AG09319 (cell line): ENCODE measurements around the gene ATG4D.
"Not testable (repeated sequence)": the region's sequence is repeated elsewhere in the genome, so short reads cannot be mapped to it uniquely, and the experiment has no call there.

Source experiments
- DNase-seq: peaks from one replicate; pipeline ENCODE4 v3.0.0-alpha.2; 2010; ENCODE audit warnings: low read depth; ENCODE audit errors: extremely low read depth
- CTCF ChIP-seq: IDR thresholded peaks from 2 replicates; pipeline ENCODE4 v1.5.1; 2011; ENCODE audit warnings: low read depth, mild to moderate bottlenecking, inconsistent platforms, low read length, moderate library complexity

The ATG4D gene

GRCh38 chr19:10544753-10545251 lies 1.1 kb downstream of the ATG4D start:
- DNase-seq: no peak
- no peak for TF ChIP-seq CTCF

DNA sequence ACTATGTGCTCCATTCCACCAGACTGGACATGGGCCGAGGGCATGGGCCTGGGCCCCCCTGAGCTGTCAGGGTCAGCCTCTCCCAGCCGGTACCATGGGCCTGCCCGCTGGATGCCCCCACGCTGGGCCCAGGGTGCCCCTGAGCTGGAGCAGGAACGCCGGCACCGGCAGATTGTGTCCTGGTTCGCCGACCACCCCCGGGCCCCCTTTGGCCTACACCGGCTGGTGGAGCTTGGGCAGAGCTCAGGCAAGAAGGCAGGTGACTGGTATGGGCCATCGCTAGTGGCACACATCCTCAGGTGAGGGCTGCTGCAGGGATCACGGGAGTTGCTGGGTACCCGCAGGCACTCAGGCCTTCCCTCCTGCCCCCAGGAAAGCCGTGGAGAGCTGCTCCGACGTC lies 3.1 kb downstream of the ATG4D start:
- TF ChIP-seq CTCF: no peak

DNA sequence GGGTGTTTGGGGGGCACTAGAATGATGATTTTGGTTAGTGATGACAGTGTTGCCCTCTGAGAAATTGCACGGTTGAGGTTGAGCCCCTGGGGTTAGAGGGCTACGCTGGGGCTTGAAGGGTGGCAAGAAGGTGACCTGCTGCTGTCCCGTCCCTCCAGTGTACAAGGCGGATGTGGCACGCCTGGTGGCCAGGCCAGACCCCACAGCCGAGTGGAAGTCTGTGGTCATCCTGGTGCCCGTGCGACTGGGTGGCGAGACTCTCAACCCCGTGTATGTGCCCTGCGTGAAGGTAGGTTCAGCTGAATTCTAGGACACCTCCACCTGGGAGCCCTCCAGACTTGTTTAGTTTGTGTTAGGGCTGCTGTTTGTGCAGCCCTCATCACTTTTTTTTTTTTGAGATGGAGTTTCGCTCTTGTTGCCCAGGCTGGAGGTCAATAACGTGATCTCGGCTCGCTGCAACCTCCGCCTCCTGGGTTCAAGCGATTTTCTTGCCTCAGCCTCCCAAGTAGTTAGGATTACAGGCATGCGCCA lies 5.1 kb downstream of the ATG4D start:
- no peak for TF ChIP-seq CTCF
- no peak for DNase-seq

More for the DNA sequence above, 3.1 kb downstream of the ATG4D start:
- no peak for DNase-seq

DNA sequence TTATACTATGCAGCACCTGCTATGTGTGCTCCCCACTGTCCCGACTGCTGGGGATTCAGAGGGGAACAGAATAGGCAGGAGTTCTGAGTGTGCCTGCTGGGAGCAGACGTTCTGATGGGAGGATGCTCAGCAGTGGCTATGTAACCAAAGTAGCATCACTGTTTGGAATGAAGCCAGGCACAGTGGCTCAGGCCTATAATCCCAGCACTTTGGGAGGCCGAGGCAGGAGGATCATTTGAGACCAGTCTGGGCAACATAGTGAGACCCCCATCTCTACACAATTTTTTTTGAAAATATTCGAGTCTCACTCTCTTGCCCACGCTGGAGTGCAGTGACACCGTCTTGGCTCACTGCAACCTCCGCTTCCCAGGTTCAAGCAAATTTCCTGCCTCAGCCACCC lies 6.0 kb downstream of the ATG4D start:
- no peak for DNase-seq
- TF ChIP-seq CTCF: no peak

DNA sequence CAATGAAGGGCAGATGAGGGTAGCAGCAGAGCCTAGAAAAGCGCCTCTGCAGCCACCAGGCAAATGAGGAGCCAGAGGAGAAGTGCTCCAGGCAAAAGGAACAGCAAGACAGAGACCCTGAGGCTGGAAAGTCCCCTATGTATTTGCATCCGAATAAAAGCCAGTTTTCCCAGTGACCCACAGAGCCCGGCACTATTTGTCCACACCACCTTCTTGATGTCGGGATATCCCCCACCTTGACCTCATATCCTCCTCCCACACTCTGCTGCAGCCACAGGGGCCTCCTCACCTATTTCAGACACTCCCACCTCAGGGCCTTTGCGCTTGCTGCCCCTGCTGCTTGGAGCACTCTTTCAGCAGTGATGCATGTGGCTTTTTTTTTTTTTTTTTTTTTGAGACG lies 6.6 kb downstream of the ATG4D start:
- DNase-seq: no peak
- no peak for TF ChIP-seq CTCF

DNA sequence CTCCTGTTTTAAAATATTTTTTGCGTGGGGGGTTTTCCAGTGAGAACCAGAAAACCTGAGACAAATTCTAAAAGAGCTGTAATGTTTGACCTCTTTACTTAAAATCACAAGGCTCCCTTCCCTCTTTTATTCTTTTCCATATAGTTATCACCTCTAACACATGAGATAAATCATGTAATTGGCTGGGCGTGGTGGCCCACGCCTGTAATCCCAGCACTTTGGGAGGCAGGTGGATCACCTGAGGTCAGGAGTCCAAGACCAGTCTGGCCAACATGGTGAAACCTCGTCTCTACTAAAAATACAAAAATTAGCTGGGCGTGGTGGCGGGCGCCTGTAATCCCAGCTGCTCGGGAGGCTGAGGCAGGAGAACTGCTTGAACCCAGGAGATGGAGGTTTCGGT lies 7.3 kb downstream of the ATG4D start:
- DNase-seq: not testable (repeated sequence)

DNA sequence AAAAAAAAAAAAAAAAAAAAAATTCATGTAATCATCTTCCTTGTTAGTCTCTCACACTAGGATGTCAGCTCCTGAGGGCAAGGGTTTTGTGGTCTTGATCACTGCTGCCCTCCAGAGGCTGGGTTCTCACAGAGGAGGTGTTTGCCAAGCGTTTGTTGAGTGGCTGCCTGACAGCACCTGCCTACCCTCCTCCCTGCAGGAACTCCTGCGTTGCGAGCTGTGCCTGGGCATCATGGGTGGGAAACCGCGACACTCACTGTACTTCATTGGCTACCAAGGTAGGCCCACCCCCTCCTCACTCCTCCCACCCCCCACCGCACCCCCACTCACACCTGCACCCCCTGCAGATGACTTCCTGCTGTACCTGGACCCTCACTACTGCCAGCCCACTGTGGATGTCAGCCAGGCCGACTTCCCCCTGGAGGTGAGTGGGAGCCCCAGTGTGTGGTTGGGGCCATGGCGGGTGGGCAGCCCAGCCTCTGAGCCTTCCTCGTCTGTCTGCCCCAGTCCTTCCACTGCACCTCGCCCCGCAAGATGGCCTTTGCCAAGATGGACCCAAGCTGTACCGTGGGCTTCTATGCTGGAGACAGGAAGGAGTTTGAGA lies 8.1 kb downstream of the ATG4D start:
- no peak for DNase-seq
- TF ChIP-seq CTCF: peak; percentile 4; the same call in 1 of the 2 replicates
